ENCODE measurements around the gene HS6ST2.
"Not testable (repeated sequence)": the region's sequence is repeated elsewhere in the genome, so short reads cannot be mapped to it uniquely, and the experiment has no call there.

HS6ST2 gene

DNA sequence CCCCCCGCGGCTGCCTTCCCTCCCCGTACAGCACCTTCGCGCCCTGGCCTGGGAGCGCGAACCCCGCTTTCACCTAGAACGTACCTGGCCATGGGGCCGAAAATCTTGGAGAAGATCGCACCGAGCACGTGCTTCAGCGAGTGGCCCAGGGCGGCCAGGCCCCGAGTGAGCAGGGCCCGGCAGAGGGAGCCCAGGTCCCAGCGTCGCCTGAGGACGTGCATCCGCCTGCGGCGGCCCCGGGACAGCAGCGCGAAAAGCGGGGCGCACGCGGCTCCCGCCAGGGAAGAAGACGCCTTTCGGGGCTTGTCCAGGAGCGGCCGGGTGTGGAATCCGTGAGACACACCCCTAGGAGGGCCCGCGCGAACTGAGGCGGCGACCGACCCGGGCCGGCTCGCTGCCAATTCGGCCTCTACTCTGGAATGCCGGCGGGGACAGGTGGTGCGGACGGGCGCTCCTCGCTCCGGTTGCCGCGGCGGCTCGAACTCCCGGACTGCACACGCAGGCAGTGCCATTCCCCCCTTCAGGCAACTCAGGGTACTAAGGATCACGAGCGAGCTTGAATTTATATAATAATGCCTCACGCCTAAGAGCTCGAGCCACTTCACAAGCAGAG lies at the start of gene HS6ST2:
Gene HS6ST2 (minus strand): TSS at position 539 of the 613 bp plus-strand sequence.
- no peak for DNase-seq

DNA sequence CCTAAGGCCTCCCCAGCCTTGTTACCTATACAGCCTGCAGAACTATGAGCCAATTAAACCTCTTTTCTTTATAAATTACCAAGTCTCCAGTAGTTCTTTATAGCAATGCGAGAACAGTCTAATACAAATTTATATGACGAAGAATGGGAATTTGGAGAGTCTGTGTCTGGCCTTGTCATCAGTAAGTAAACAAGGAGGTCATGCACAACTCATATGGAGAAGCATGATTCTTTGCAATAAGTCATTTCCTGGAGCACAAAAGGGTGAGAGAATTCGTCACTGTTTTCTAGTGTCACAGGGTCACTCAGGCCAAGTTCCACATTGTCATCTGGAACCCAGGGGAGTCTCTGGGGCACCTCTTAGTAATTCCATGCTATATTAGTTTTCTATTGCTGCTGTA lies 49.0 kb upstream of the HS6ST2 start:
- no peak for DNase-seq

DNA sequence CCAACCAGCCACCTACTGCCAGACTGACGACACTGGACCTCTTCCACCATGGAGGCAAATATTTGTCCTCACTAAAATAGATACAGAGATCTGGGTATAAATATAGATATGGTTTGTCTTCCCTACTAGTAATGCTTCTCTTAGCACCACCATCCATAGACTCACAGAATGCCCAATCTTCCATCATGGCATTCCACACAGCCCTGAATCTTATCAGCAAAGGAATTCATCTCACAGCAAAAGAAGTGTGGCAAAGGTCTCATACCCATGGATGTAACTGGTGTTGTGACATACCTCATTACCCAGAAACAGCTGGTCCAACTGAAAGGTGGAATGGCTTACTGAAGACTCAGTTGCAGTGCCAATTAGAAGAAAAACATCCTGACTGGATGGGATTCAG lies 47.2 kb upstream of the HS6ST2 start:
- no peak for DNase-seq

DNA sequence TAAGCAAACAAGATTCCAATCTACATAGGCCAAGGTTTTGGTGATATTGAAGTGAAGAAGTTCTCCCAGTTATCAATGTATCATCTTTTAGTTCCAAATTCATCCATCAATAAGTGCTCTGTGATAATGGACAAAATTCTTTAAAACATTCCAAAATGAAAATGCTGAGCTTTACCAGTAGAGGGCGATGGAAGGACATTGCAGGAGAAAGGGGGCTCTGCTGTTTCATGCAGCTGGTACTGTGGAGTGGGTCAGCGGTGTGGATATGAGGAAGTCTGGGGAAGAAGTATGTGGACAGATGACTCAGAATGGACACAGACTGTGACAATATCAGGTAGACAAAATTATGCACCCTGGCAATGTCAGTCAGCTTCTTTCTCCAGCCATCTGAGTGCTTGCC lies 46.6 kb upstream of the HS6ST2 start:
- DNase-seq = no peak

DNA sequence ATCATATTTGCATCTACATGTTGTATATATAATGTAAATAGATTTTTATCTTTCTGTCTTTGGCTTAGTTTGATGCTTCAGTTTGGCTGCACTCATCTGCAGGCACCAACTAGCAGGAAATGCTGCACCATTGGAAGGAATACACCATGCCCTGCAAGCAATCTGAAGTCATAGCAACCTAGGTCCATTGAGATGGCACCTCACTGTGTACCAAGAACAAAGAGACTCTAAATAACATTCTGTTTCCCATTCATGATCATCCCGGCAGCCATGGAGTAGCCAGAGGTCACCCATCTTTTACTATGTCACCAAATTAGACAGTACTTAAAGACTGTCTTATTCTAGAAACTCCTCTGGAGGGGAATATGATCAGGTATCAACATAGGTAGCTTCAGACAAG lies 40.8 kb upstream of the HS6ST2 start:
- no peak for DNase-seq

DNA sequence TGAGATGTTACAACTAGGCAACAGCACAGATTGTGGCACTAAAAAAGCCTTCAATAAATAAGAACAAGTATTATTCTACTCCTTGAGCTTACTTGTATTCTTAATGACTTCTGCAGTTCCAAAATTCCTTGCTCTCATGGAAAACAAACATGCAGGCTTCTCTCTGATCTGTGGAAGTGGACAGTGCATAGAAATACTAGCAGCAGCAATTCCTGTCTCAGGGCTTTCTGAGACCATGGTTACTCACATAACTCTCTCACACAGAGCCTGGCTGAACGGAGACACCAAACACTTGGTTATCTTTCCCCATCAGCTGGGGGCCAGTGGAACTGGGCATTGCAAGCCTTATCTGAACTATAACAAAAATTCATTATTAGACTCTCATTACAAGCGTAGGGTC lies 32.4 kb upstream of the HS6ST2 start:
- no peak for DNase-seq

DNA sequence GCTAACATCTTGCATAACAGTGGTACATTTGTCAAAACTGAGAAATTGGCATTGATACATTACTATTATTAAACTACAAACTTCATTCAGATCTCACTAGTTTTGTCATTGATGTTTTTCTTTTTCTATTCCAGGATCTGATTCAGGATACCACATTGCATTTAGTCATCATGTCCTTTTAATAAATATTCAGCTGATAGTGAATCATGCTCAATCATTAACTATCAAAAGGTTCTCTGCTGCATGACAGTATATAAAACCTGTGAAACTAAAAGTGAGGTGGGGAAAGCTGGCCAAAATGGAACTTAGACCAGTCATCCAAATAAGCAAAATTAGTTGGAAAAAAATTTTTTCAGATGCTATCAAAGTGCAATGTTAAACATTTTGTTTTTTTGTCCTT lies 28.1 kb upstream of the HS6ST2 start:
- no peak for DNase-seq

DNA sequence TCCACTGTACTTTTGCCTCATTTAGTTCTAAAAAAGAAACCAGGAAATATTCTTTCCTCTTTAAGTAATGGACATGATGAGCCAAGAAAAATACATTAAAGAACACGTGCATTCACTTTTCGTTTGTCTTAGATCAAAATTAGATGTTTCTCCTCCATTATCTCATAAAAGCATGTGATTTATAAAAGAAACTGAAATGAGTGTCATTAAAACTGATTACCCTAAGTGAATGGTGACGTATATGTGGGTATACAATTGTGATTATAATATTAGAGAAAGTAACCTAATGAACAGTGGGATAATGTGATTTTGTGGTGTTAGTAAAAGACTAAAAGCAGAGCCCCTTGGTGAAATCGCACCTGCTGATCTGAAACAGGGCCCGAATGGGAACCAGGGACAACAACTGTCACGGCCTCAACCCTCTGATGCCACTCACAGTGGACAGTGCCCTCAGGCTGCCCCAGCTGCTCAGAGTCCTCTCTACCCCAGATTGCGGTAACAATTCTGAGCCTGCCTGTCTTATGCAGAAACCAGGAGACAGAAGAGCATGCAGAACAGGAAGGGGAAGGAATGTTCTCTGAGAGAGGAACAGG lies 25.7 kb upstream of the HS6ST2 start:
- no peak for DNase-seq

DNA sequence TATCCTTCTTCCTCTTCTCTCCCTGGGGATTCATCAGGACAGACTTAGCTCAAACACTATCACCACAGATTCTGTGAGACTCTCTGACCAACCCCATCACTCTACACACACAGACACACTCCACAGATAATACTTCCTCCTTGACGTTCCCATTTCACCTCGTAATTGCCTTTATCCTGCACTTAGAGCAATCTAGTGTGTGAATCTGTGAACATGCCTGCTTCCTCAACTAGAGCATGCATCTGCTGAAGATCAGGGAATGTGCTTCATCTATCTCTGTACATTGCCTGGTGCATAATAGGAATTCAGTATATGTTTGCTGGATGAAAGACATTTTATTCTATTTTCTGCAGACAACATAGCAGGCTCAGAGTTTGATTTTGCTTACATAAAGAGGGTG lies 25.1 kb upstream of the HS6ST2 start:
- DNase-seq = no peak

DNA sequence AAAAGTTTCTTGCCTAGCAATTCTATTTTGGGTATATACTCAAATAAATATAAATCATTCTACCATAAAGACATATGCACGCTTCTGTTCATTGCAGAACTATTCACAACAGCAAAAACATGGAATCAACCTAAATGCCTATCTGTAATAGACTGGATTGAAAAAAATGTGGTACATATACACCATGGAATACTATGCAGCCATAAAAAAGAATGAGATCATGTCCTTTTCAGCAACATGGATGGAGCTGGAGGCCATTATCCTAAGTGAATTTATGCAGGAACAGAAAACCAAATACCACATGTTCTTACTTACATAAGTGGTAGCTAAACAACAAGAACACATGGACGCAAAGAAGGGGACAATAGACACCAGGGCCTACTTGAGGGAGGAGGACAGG lies 21.6 kb upstream of the HS6ST2 start:
- not testable (repeated sequence) for DNase-seq

DNA sequence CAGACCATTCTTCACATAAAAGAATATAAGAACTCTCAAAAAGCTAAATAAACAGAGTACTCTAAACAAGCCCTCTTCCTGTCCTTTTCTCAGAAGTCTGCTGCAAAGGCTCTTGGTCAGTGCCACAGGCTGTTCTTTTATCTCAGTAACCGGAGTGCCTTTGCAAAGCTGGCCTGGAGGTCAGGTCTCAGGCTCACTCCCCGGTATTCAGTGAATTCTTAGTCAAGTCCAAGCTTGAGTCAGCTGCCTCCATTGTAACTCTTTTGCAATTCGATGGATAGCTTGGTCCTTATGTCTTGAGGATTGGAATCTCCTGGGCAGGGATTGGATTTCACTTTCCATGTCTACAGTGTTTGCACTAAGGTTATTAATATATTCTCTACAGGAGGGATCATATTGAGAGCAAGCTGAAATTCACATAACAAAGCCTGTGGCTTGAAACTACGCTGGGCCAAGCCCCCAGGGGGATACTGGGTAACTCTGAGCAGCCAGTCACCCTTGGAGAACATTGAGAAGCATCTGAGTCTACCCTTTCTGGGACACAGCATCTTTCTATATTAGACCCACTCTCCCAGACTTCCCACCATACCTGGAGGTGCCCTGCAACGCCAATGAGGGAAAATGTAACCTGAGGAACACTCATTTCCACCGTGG lies 10.0 kb upstream of the HS6ST2 start:
- DNase-seq = no peak

DNA sequence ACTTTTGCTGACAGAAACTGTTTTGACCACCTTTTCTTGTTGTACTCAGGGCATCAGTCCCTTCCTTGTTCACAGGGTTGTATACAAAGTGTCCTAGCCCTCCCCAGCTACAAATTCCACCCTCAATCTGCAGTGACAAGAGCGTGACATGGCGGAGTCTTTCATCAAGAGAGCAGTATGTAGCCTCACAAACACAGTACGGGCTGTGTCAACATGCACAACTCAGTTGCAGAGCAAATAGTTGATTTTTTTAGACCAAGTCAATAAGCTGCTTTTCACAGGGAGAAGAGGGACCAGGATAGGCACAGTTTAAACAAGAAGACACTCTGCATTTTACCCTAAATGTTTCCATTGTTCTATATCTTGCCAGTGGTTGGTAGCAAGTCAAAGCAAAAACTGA lies 8.6 kb upstream of the HS6ST2 start:
- DNase-seq = no peak

DNA sequence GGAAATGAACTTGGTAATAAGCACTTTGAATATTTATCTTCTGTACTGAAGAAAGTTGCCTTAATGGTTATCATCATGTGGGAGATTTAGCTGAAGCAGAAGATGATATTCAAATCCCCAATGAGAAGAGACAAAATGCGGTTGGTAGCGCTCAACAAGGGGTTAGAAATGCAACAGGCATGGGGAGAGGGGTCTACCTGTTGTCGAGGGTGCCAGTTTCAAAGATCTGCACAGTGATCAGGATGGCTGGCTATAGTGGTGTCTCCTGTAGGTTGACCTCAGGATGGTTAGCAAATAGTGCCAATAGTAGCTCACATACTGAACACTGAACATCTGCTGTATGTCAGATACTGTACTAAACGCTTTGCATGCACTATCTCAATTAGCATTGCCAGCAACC lies 7.0 kb upstream of the HS6ST2 start:
- no peak for DNase-seq

DNA sequence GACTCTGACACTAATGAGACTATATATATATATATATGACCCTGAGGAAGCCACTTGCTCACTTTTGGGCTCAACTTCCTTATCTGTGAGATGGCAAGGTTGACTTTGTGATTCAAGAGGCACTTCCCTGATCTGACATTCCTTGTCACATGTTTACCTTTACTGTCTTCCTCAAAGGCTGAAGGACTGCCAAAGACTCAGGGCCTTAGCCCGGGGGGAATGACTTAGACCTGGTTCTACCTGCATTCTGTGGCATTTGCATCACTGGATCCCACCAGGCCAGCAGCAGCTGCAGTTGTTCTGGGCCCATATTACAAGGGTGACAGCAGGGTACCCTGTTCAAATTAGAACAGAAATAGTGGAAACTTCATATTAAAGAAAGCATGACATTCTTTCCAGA lies 3.1 kb upstream of the HS6ST2 start:
- DNase-seq = no peak

DNA sequence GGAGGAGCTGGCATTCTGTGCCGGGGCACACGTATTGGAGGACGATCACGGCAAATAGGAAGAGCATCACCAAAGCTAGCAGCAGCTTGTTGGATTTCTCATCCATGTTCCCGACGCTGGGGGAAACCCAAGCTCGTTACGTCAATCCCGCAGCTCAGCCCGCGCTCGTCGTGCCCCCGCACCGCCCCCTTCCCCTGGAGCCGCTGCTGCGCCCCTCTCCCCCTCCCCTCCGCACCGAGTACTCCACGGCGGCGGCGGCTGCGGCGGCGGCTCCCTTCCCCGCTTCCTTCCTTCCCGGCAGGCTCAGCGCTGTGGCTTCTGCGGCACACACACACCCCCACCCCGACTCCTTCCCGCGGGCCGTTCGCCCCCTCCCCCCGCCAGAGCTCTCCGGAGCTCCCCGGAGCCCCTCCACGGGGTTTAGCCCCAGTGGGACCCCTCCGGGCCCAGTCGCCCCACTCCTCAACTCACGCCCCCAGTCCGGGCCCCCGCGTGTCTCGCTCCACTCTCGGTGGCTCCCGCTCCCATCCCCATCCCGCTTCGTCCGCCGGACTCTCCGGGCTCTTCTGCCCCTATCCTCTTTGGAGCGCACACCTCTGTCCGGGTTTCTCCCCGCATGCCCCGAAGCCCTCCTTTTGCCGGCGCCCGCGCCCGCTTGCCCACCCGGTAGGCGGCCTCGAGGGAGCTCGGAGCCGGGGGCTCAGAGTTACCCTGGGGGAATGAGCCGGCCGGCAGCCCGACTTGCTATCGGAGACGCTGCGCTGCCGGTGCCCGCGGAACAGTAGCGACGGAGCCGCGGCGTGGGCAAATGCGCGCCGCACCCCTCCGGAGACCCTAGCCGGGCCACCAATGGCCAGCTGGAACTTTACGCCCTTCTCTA lies 978 bp downstream of the HS6ST2 start:
- DNase-seq = no peak

DNA sequence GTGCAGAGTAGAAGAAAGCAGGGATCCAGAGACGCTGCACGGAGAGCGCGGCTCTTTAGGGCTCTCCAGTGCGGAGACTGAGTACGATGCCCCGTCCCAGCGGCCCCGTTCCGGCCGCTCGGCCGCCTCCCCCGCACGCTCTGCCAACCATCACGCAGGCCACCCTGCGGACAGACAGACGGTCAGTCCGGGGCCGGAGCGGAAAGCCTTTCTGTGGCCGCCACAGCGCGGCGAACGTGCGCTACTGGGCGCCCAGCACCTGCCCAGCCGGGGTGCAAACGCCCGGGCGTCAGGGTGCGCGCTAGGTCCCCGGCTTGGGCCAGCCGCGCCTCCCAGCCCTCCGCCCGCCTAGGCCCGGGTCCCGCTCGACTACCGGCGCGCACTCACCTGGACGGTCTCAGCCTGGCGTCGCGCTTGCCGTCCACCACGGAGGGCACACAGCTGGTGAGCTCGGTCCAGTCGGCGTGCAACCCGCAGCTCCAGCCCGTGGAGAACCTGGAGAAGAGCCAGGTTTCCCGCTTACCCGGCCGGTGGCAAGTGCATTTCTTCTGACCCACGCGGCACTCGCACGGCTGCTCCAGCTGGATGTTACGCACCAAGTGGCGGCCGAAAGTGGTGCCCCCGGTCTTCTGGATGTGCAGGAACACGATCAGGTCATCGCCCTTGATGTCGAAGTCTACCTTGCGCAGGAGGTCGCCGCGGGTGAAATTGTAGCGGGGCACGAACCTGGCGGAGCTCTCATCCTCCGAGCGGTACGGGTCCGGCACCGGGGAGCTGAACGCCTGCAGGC lies 1.8 kb downstream of the HS6ST2 start:
- DNase-seq = no peak

DNA sequence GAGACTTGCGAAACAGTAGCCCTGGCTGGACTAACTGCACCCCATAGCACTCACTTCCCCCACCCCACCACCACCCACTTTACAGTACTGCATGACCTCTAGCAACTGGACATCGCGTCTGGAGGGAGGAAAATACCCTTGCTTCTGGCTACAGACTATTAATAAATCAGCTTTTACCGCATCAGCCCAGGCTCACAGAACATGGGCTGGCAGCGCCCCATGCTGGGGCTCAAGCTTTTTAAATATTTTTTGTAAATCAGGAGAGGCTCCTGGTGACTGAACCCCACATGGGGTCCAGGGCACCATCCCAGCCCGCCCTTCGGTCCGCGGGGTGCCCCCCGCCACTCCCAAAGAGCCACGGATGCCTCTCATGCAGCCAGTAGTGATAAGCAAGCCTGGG lies 2.7 kb downstream of the HS6ST2 start:
- no peak for DNase-seq

DNA sequence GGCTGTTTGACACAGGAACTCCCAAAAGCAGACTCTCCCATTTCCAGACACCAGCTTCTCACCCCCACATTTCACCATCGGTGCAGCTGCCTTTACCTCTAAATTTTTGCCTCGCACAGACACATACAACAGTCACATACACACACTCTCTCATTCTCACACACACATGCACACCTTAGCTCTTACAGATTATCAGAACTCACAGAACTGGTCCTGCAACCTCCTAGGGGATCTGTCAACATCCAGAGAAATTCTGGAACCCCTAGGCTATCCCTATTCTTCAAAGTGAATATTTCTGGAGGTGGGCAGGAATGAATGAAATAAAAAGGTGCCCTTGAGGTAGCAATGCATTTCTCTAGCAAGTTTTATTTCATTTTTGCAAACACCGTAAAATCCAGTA lies 4.1 kb downstream of the HS6ST2 start:
- no peak for DNase-seq

DNA sequence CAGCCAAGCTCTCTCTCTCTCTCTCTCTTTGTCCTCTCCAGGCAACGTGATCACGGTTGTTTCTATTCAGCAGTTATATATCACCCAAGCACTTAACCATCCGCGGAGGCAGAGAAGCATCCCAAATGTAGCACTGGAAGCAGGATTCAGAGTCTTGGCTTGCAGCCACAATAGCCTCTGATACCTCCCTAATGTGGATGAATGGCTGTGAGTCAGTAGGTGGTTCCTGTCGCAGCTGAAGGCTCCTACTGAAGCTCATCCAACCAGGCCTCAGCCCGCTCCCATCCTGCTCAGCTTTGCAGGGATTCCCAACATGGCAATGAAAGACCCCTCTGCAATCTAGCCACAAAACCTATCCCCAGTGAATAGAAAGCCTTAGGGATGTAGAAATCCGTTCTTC lies 5.1 kb downstream of the HS6ST2 start:
- DNase-seq = no peak

DNA sequence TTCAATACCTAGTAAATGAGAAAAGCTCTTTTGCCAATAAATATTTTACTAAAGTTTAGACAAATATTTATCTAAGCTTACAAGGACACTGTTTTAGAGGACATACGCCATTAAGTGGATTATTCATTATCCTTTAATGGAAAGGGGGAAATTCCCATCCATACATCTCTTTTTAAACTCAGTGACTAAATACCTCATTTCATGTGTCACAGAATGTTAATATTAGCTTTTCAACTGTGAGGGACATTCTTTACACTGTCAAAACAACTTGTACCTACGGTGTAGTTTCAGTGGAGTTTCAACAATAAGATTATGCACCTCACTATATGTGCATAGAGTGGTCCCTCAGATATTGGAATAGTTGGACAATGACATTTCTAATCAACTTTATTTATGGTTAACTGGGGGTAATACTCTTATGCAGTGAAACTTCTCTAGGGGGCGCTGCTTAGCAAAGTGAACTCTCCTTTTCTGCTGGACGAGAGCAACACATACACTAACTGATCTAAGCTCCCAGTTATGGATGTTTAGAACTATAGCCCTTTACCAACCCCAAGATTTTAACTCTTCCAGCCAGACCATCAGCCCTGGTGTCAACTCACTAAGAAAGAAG lies 9.7 kb downstream of the HS6ST2 start:
- no peak for DNase-seq

DNA sequence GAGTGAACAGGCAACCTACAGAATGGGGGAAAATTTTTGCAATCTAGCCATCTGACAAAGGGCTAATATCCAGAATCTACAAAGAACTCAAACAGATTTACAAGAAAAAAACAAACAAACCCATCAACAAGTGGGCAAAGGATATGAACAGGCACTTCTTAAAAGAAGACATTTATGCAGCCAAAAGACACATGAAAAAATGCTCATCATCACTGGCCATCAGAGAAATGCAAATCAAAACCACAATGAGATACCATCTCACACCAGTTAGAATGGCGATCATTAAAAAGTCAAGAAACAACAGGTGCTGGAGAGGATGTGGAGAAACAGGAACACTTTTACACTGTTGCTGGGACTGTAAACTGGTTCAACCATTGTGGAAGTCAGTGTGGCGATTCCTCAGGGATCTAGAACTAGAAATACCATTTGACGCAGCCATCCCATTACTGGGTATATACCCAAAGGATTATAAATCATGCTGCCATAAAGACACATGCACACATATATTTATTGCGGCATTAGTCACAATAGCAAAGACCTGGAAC lies 13.3 kb downstream of the HS6ST2 start:
- not testable (repeated sequence) for DNase-seq

DNA sequence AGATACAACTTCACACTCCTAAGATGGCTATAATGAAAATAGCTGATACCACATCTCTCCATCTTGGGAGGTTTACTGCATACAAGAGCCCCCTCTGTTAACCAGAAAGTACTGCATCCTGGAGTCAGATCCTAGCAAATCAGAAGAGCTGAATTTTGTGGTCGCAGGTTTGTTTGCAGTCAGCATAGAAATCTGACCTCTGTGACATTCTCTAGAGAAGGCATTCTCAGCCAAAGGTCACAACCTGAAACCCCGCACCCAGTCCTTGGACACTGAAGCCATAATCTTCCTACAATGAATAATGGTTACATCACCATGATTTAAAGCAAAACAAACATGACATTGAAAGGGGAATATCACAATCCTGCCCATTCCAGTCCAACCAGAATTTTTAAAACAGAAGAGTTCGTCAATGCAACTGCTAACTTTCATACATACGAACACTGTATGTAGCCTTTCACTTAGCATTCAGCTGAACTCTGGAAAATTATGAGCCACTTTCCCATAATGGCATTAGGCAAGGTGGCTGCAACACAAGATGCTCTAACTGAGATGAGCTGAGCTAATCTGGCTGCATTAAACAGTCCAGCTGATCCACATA lies 17.6 kb downstream of the HS6ST2 start:
- DNase-seq = no peak
